ENCODE results near the gene GAS1. TPM values are rescaled to one million over a fixed set of nuclear protein-coding genes. Genes with fewer than 3 reads are reported as not detected.

GAS1 gene
- total and polyA plus RNA-seq, 2 of the 8 experiments (the other 6 are each of a cell fraction or from before 2014, with no cell fraction given): 2.8 to 5.7 TPM

DNA sequence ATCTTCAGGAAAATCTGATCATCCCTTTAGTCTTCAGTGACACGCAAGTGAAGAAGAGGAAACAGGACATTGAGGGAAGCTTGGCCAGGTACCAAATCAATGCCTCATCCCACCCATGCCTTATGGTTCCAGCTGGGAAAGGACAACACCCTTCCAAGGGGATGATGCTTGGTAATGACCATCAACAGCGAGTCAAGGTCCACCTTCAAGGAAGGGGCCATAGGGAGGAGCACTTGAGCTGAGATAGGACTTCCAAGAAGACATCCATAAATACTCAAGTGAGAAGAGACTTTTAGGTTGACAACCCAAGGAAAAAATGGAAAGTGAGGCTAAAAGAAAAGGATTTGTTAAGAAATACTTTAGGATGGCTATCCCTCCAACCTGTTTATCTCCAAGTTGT is 27.1 kb upstream of the GAS1 start:
- no peaks in the 10 kb centered on the region for H3K27me3 ChIP-seq (replicated peaks in 1 of 4; ENCODE audit: control insufficient read depth in 3 of 4, extremely low read depth in 1 of 4, insufficient read depth in 3 of 4, low read length in 3 of 4)
- no peak overlapping the region for H3K9ac ChIP-seq (replicated peaks in 1 of 4; ENCODE audit: extremely low read depth in 1 of 4, low read depth in 3 of 4, low read length in 3 of 4)
- H3K9me3 ChIP-seq (ENCODE audit: insufficient read depth in 2 of 2, low read depth in 1 of 2, low read length in 1 of 2): no peaks in the 10 kb centered on the region
- H4K20me1 ChIP-seq (replicated peaks in 1 of 2; ENCODE audit: control insufficient read depth in 1 of 2, insufficient read depth in 2 of 2, low read length in 2 of 2): no peaks in the 10 kb centered on the region
- no peak overlapping the region for H2BK120ac ChIP-seq (replicated peaks; ENCODE audit: low read depth, low read length)
- no peaks in the 10 kb centered on the region for H3K79me1 ChIP-seq (ENCODE audit: low read depth, low read length)
- H3K23me2 ChIP-seq (ENCODE audit: low read depth, low read length): no peaks in the 10 kb centered on the region
- no peak overlapping the region for H3K4me2 ChIP-seq (ENCODE audit: insufficient read depth in 1 of 2, low read depth in 2 of 2, low read length in 2 of 2)
- peak in 1 of 2 experiments; percentile 14; a peak in 2 of 4 replicates for TF ChIP-seq RAD21 (IDR thresholded peaks at IDR 0.05 in 1 of 2, conservative IDR thresholded peaks at IDR 0.05 in 1 of 2; ENCODE audit: low read depth in 2 of 2, low read length in 2 of 2)
- TF ChIP-seq CEBPB (IDR thresholded peaks at IDR 0.05; ENCODE audit: low read depth, low read length): no peak
- H3K79me2 ChIP-seq (ENCODE audit: control insufficient read depth in 1 of 2, insufficient read depth in 2 of 2, low read length in 2 of 2): no peaks in the 10 kb centered on the region
- no peak overlapping the region for H3K14ac ChIP-seq (ENCODE audit: insufficient read length)
- H3K27ac ChIP-seq (ENCODE audit: low read depth, low read length): no peak overlapping the region
- H2BK15ac ChIP-seq (ENCODE audit: low read length): no peak overlapping the region
- no peak overlapping the region for H3K56ac ChIP-seq (replicated peaks; ENCODE audit: insufficient read length, low read depth, low read length)
- H2BK5ac ChIP-seq (ENCODE audit: low read depth, low read length): no peak overlapping the region
- no peak overlapping the region for H2BK12ac ChIP-seq (ENCODE audit: low read depth, low read length)
- no peak overlapping the region for H3K4me3 ChIP-seq (ENCODE audit: extremely low read depth in 1 of 4, insufficient read depth in 2 of 4, low read depth in 3 of 4, low read length in 4 of 4)
- no peak overlapping the region for H3K4ac ChIP-seq (replicated peaks; ENCODE audit: insufficient read length, low read depth, low read length)
- H3K18ac ChIP-seq (ENCODE audit: extremely low read depth, low read length): no peak overlapping the region
- DNase-seq (ENCODE audit: low read depth in 1 of 2, low spot score in 2 of 2): no peak
- no peak overlapping the region for H4K5ac ChIP-seq (ENCODE audit: insufficient read length, low read depth, low read length)
- no peak overlapping the region for H2AFZ ChIP-seq (ENCODE audit: low read length)
- CTCF ChIA-PET (ENCODE audit: partially characterized antibody): no interaction called here
- no peak overlapping the region for H4K8ac ChIP-seq (ENCODE audit: extremely low read depth, insufficient read depth, low read length)
- WGBS, 2 experiments (ENCODE audit: extremely low coverage in 1 of 2, insufficient coverage in 1 of 2, insufficient read length in 1 of 2, insufficient replicate concordance in 2 of 2, low coverage in 1 of 2, low lambda C conversion rate in 2 of 2, missing lambda C conversion rate in 1 of 2): 87% methylated on average over 2 of the region's 2 CpGs; no CpG with 5 or more reads in 1 of the 2 experiments
- H2AK5ac ChIP-seq (ENCODE audit: low read depth, low read length): no peak overlapping the region
- H3K4me1 ChIP-seq (replicated peaks in 1 of 4; ENCODE audit: control insufficient read depth in 3 of 4, insufficient read depth in 4 of 4, low read length in 3 of 4): no peaks in the 10 kb centered on the region
- no peak overlapping the region for H2BK20ac ChIP-seq (ENCODE audit: low read length)
- no peak overlapping the region for H4K91ac ChIP-seq (replicated peaks; ENCODE audit: insufficient read length, low read length)
- H3K23ac ChIP-seq (ENCODE audit: insufficient read length): no peak overlapping the region
- POLR2A ChIA-PET (ENCODE audit: partially characterized antibody): no interaction called here
- FAIRE-seq: no peak
- H3K36me3 ChIP-seq (ENCODE audit: control insufficient read depth in 2 of 4, insufficient read depth in 4 of 4, low read length in 3 of 4): no peaks in the 10 kb centered on the region
